HEK293T (cell line): ENCODE data around the gene ANO9.

Experiments
- CTCF ChIA-PET: fragments of 350-600 bp; formaldehyde crosslinking; extraction: SDS; loops from one replicate; lab custom pipeline; 2021; ENCODE audit warnings: antibody characterized with exemption, inconsistent platforms; lab: Yijun Ruan, JAX
- POLR2A ChIA-PET: fragments of 350-600 bp; formaldehyde crosslinking; extraction: SDS; loops from one replicate; lab custom pipeline; 2020; ENCODE audit warnings: antibody characterized with exemption, inconsistent platforms; lab: Yijun Ruan, JAX
- DNase-seq: peaks from one replicate; pipeline ENCODE4 v3.0.0; 2012; ENCODE audit warnings: mixed read lengths; ENCODE audit errors: extremely low spot score
- ARNT ChIP-seq: fragments of 450-650 bp; IDR thresholded peaks from 2 replicates; pipeline ENCODE4 v1.6.1; 2017; ENCODE audit warnings: mild to moderate bottlenecking
- BHLHE40 ChIP-seq: fragments of 450-650 bp; IDR thresholded peaks from 2 replicates; pipeline ENCODE4 v1.6.1; 2016; ENCODE audit warnings: mild to moderate bottlenecking, moderate library complexity, borderline replicate concordance
- CTBP1 ChIP-seq: fragments of 450-650 bp; IDR thresholded peaks from 2 replicates; pipeline ENCODE4 v1.6.1; 2016; ENCODE audit warnings: borderline replicate concordance
- ELF4 ChIP-seq: fragments of 450-650 bp; IDR thresholded peaks from 2 replicates; pipeline ENCODE4 v1.6.1; 2017; ENCODE audit warnings: antibody characterized with exemption
- FOXA1 ChIP-seq: fragments of 450-650 bp; IDR thresholded peaks from 2 replicates; pipeline ENCODE4 v1.6.1; 2016; ENCODE audit warnings: mild to moderate bottlenecking
- FOXK2 ChIP-seq: fragments of 450-650 bp; IDR thresholded peaks from 2 replicates; pipeline ENCODE4 v1.6.1; 2016; ENCODE audit warnings: mild to moderate bottlenecking
- FOXM1 ChIP-seq: fragments of 450-650 bp; IDR thresholded peaks from 2 replicates; pipeline ENCODE4 v1.6.1; 2017; ENCODE audit warnings: mild to moderate bottlenecking, borderline replicate concordance
- HDGF ChIP-seq: fragments of 450-650 bp; IDR thresholded peaks from 2 replicates; pipeline ENCODE4 v1.6.1; 2017; ENCODE audit warnings: antibody characterized with exemption, borderline replicate concordance
- L3MBTL2 ChIP-seq: fragments of 450-650 bp; conservative IDR thresholded peaks from 2 replicates; pipeline ENCODE4 v1.6.1; 2016; ENCODE audit warnings: mild to moderate bottlenecking
- LEF1 ChIP-seq: fragments of 450-650 bp; IDR thresholded peaks from 2 replicates; pipeline ENCODE4 v1.6.1; 2017; ENCODE audit warnings: mild to moderate bottlenecking, borderline replicate concordance
- NFRKB ChIP-seq: fragments of 450-650 bp; IDR thresholded peaks from 2 replicates; pipeline ENCODE4 v1.6.1; 2016; ENCODE audit warnings: mild to moderate bottlenecking, moderate library complexity
- PKNOX1 ChIP-seq: fragments of 450-650 bp; IDR thresholded peaks from 2 replicates; pipeline ENCODE4 v1.6.1; 2016
- SP1 ChIP-seq: fragments of 450-650 bp; IDR thresholded peaks from 2 replicates; pipeline ENCODE4 v1.6.1; 2017
- SUZ12 ChIP-seq: fragments of 450-650 bp; IDR thresholded peaks from 2 replicates; pipeline ENCODE4 v1.6.1; 2016; ENCODE audit warnings: mild to moderate bottlenecking
- TARDBP ChIP-seq: fragments of 450-650 bp; IDR thresholded peaks from 2 replicates; pipeline ENCODE4 v1.6.1; 2016
- ZNF384 ChIP-seq: fragments of 450-650 bp; IDR thresholded peaks from 2 replicates; pipeline ENCODE4 v1.6.1; 2016

The ANO9 gene

GRCh38 chr11:461626-462025 lies 19.8 kb upstream of the ANO9 start:
- POLR2A ChIA-PET: no interaction called here
- CTCF ChIA-PET: no interaction called here
- no peak for DNase-seq
- TF ChIP-seq ARNT (no peak), FOXM1 (no peak), LEF1 (no peak), ZNF384 (no peak), BHLHE40 (no peak), FOXA1 (no peak), TARDBP (no peak), SUZ12 (no peak), FOXK2 (no peak), HDGF (no peak), PKNOX1 (no peak), SP1 (no peak), CTBP1 (no peak), L3MBTL2 (no peak), ELF4 (no peak), NFRKB (no peak)

DNA sequence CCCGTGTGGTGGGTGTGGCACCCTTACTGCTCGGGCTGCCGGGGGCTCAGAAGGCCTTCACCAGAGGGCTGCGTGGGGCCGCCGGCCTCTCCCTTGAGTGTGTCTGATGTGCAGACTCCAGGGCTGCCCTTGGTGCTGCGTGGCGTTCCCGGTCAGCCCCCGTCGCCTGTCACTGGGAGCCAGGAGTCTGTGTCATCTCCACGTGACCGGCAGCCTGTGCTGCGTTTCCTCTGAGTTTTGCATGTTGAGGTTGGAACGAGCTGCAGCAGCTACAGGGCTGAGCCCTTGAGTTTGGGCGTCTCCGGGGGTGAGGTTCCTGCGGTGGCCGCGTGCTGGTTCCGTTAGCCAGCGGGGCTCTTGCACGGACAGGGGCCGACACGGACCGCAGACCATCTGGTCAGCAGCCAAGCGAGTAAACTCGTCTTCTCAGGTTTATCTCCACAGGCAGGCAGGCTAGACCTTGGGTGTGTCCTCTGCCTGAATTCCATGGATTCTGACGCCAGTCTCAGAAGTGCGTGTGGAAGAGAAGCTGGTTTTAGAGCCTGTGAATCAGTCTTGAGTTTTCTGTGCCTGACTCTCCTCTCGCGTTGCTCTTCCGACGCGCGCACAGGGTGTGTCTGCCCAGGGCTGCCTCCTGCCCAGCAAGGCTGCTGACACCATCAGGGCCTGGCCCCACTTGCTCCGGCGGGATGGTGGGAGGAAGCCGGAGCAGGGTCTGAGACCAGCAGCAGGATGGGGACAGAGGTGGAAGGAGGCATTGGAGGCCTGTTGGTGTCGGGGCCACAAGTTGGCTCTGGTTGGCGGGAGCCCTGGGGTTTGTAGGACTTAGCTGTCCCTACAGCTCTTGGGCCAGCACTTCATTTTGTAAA lies 18.8 kb upstream of the ANO9 start:
- DNase-seq: no peak
- ChIA-PET CTCF (no interaction called here), POLR2A (no interaction called here)
- TF ChIP-seq LEF1 (no peak), CTBP1 (no peak)

- TF ChIP-seq FOXK2 (no peak), HDGF (no peak), BHLHE40 (no peak), FOXA1 (no peak), ZNF384 (no peak), LEF1 (no peak), ELF4 (no peak), SP1 (no peak), SUZ12 (no peak), FOXM1 (no peak), NFRKB (no peak), ARNT (no peak), CTBP1 (no peak), PKNOX1 (no peak), L3MBTL2 (no peak), TARDBP (no peak)
- ChIA-PET POLR2A (interaction anchor here (0.5 kb wide), 1 partner anchor 173 kb away, joined by 3 read pairs; no protein-coding TSS in a partner anchor), CTCF (no interaction called here)
- DNase-seq: no peak
These were observed 17.9 kb upstream of the ANO9 start for GRCh38 chr11:459511-460220.

DNA sequence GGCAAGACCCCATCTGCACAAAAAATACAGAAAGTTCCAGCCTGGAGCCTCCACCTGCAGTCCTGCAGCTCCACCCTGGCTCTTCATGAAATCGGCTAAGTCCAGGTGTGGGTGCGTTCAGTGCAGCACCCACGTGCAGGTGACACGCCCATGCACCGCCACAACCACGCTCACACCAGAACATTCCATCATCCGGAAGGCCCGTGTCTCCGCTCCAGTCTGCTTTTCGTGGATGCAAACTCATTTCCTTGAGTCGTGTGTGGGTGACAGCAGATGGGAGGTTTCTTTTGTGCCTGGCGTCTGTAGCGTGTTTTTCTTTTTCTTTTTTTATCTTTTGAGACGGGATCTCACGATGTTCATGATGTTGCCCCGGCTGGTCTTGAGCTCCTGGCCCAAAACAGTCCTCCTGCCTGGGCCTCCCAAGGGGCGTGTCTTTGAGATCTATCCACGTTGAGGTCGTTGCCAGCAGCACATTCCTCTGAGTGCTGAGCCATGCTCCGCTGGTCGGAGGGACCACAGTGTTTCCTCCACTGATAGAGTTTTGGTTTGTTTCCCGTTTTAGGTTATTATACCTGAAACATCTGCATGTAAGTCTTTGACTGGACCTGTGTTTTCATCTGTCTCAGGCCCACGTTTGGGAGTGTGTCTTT lies 15.4 kb upstream of the ANO9 start:
- ChIA-PET POLR2A (no interaction called here), CTCF (no interaction called here)
- no peak for TF ChIP-seq BHLHE40
- no peak for DNase-seq

DNA sequence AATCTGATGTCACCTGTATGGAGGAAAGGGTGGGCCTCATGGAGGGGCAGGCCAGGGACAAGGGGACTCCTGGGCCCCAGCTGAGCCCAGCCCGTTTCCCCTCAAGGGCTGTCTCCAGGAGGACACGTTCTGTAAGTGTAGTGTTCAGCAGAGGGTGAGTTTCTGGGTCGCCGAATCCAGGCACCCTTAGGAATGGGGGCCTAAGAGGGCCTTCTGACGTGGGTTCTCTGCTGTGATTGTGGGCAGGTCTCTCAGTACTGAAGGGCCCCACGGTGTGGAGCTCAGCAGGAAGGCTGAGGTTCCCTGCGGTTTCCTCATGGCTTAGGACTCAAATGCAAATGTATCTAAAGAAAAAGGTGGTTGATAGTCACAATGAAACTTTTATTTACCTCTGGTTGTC lies 14.7 kb upstream of the ANO9 start:
- ChIA-PET CTCF (no interaction called here), POLR2A (no interaction called here)
- DNase-seq: no peak
- TF ChIP-seq SP1 (no peak), BHLHE40 (no peak), FOXA1 (no peak), HDGF (no peak), LEF1 (no peak), ELF4 (no peak), NFRKB (no peak), L3MBTL2 (no peak), FOXK2 (no peak), CTBP1 (no peak), ZNF384 (no peak), FOXM1 (no peak), TARDBP (no peak), PKNOX1 (no peak), ARNT (no peak), SUZ12 (no peak)
